GM18870 (cell line): ENCODE measurements around the gene TRIOBP.

Experiments used
- ATAC-seq: cut with Tn5 transposase; IDR thresholded peaks from one replicate; pipeline ENCODE4 v1.9.1; 2021; ENCODE audit warnings: moderate library complexity; ENCODE audit not compliant: unreplicated experiment

The TRIOBP gene

GRCh38 chr22:37749831-37750595 is 53.2 kb downstream of the TRIOBP start:
- ATAC-seq: no peak

GRCh38 chr22:37750596-37751162 is 53.8 kb downstream of the TRIOBP start:
- ATAC-seq: no peak

GRCh38 chr22:37751449-37752188 is 54.8 kb downstream of the TRIOBP start:
- ATAC-seq: no peak

GRCh38 chr22:37752189-37753087 is 55.6 kb downstream of the TRIOBP start:
- no peak for ATAC-seq

GRCh38 chr22:37753746-37754145 is 56.9 kb downstream of the TRIOBP start:
- no peak for ATAC-seq

- no peak for ATAC-seq
Measured at GRCh38 chr22:37757663-37758062, 60.8 kb downstream of the TRIOBP start.

GRCh38 chr22:37758694-37759093 is 61.8 kb downstream of the TRIOBP start:
- no peak for ATAC-seq

GRCh38 chr22:37759281-37759680 is 62.4 kb downstream of the TRIOBP start:
- ATAC-seq: no peak

- no peak for ATAC-seq
Measured at GRCh38 chr22:37760152-37760551, 63.3 kb downstream of the TRIOBP start.

GRCh38 chr22:37762389-37762836 is 65.6 kb downstream of the TRIOBP start:
- ATAC-seq: no peak

GRCh38 chr22:37763012-37763411 is 66.2 kb downstream of the TRIOBP start:
- no peak for ATAC-seq

GRCh38 chr22:37763652-37764051 is 66.8 kb downstream of the TRIOBP start:
- ATAC-seq: no peak

GRCh38 chr22:37764622-37765021 is 67.8 kb downstream of the TRIOBP start:
- no peak for ATAC-seq

- no peak for ATAC-seq
Measured at GRCh38 chr22:37765498-37765897, 68.7 kb downstream of the TRIOBP start.

- ATAC-seq: no peak
Measured at GRCh38 chr22:37765953-37766576, 69.2 kb downstream of the TRIOBP start.

- no peak for ATAC-seq
Measured at GRCh38 chr22:37768273-37768672, 71.4 kb downstream of the TRIOBP start.

GRCh38 chr22:37769056-37769455 is 72.2 kb downstream of the TRIOBP start:
- ATAC-seq: no peak

- no peak for ATAC-seq
Measured at GRCh38 chr22:37771081-37771480, 74.2 kb downstream of the TRIOBP start.

GRCh38 chr22:37771702-37772427 is 75.0 kb downstream of the TRIOBP start:
- ATAC-seq: no peak

- ATAC-seq: no peak
Measured at GRCh38 chr22:37774728-37775127, 77.9 kb downstream of the TRIOBP start.
